Smooth muscle cell (in vitro differentiated cells): ENCODE results near the gene NOS3. TPM values are rescaled to one million over a fixed set of nuclear protein-coding genes. Genes with fewer than 3 reads are reported as not detected.

ENCODE experiments used
- DNase-seq: peaks from one replicate; lab custom pipeline; 2025; ENCODE audit not compliant: unreplicated experiment; lab: John Stamatoyannopoulos, UW
- H2AFZ ChIP-seq: fragments of 200-600 bp; sonication (generic); 2 replicates; pipeline ENCODE4 v1.6.0; 2016; ENCODE audit warnings: antibody characterized with exemption, low read depth, mild to moderate bottlenecking
- H3F3A ChIP-seq: fragments of 200-600 bp; sonication (generic); 2 replicates; pipeline ENCODE4 v1.6.0; 2017; ENCODE audit warnings: antibody characterized with exemption, low read depth
- H3K27ac ChIP-seq: fragments of 200-600 bp; sonication (generic); 2 replicates; pipeline ENCODE4 v1.5.1; 2016; ENCODE audit warnings: low read depth, mild to moderate bottlenecking
- H3K27me3 ChIP-seq: fragments of 200-600 bp; sonication (generic); 2 replicates; pipeline ENCODE4 v1.6.1; 2016; ENCODE audit warnings: low read depth, mild to moderate bottlenecking
- H3K36me3 ChIP-seq: fragments of 200-600 bp; sonication (generic); 2 replicates; pipeline ENCODE4 v1.5.1; 2016; ENCODE audit warnings: low read depth
- H3K4me1 ChIP-seq: fragments of 200-600 bp; sonication (generic); 2 replicates; pipeline ENCODE4 v1.5.1; 2016; ENCODE audit warnings: low read depth
- H3K4me2 ChIP-seq: fragments of 200-600 bp; sonication (generic); 2 replicates; pipeline ENCODE4 v1.6.0; 2016; ENCODE audit warnings: mild to moderate bottlenecking
- H3K4me3 ChIP-seq: fragments of 200-600 bp; sonication (generic); 2 replicates; pipeline ENCODE4 v1.5.1; 2016; ENCODE audit warnings: mild to moderate bottlenecking
- H3K79me2 ChIP-seq: fragments of 200-600 bp; sonication (generic); 2 replicates; pipeline ENCODE4 v1.6.0; 2016; ENCODE audit warnings: low read depth, mild to moderate bottlenecking
- H3K9ac ChIP-seq: fragments of 200-600 bp; sonication (generic); 2 replicates; pipeline ENCODE4 v1.6.0; 2016; ENCODE audit warnings: low read depth
- H3K9me3 ChIP-seq: fragments of 200-600 bp; sonication (generic); replicated peaks from 2 replicates; pipeline ENCODE4 v1.5.1; 2016; ENCODE audit warnings: low read depth
- H4K20me1 ChIP-seq: fragments of 200-600 bp; sonication (generic); 2 replicates; pipeline ENCODE4 v1.6.0; 2016; ENCODE audit warnings: low read depth
- WGBS: methylation state at CpG from one replicate; pipeline ENCODE4 v1.1.7; 2016; ENCODE audit warnings: low lambda C conversion rate; 5-methylcytosine and 5-hydroxymethylcytosine counted together
- polyA plus RNA-seq: library from polyadenylated mRNA; unstranded; fragments of >200 nt; fragmentation: Nextera tagmentation; extraction: Ambion mirVana; gene quantifications from 2 replicates; pipeline ENCODE4 v1.2.1, GENCODE V29; 2016
- total RNA-seq: library from RNA; depleted of rRNA; stranded (reverse); fragments of >200 nt; gene quantifications from 2 replicates; pipeline ENCODE4 v1.2.3, GENCODE V29; 2014
- TF ChIP-seq, protein P1 (sequence below): fragments of 200-600 bp; sonication (generic); IDR thresholded peaks from 2 replicates; pipeline ENCODE4 v1.5.1; 2017; ENCODE audit warnings: borderline replicate concordance, mild to moderate bottlenecking, antibody characterized with exemption; ENCODE audit not compliant: insufficient read depth, poor library complexity, severe bottlenecking

NOS3 gene
- total and polyA plus RNA-seq, 2 experiments from 2014 or later = 3.4 to 11.7 TPM

DNA sequence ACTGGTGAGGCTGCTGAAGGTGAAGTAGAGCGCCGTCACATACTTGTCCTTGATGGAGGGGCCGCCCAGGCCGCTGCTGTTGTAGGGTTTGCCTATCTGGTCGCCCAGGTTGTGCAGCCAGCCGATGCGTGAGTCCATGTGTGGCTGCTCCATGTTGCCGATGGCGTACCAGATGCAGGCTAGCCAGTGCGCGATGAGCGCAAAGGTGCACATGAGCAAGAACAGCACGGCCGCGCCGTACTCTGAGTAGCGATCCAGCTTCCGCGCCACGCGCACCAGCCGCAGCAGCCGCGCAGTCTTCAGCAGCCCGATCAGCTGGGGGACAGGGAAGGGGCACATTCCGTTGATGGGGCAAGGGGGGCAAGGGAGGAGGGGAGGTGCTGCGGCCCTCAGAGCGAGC lies 39.3 kb upstream of the NOS3 start:
- H3K36me3 ChIP-seq = no peaks in the 10 kb centered on the region
- H3K4me3 ChIP-seq = no peak overlapping the region
- H3K9me3 ChIP-seq = no peaks in the 10 kb centered on the region
- H2AFZ ChIP-seq = no peak overlapping the region
- no peak overlapping the region for H3K9ac ChIP-seq
- no peaks in the 10 kb centered on the region for H4K20me1 ChIP-seq
- no peaks in the 10 kb centered on the region for H3F3A ChIP-seq
- no peak overlapping the region for H3K4me2 ChIP-seq
- no peak for DNase-seq
- peaks cover 43% of the 10 kb centered on the region for H3K4me1 ChIP-seq
- 98% methylated on average over 25 of the region's 28 CpGs for WGBS
- peaks cover 3% of the 10 kb centered on the region for H3K79me2 ChIP-seq
- TF ChIP-seq, protein P1, sequence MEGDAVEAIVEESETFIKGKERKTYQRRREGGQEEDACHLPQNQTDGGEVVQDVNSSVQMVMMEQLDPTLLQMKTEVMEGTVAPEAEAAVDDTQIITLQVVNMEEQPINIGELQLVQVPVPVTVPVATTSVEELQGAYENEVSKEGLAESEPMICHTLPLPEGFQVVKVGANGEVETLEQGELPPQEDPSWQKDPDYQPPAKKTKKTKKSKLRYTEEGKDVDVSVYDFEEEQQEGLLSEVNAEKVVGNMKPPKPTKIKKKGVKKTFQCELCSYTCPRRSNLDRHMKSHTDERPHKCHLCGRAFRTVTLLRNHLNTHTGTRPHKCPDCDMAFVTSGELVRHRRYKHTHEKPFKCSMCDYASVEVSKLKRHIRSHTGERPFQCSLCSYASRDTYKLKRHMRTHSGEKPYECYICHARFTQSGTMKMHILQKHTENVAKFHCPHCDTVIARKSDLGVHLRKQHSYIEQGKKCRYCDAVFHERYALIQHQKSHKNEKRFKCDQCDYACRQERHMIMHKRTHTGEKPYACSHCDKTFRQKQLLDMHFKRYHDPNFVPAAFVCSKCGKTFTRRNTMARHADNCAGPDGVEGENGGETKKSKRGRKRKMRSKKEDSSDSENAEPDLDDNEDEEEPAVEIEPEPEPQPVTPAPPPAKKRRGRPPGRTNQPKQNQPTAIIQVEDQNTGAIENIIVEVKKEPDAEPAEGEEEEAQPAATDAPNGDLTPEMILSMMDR = no peak
- no peak overlapping the region for H3K27ac ChIP-seq
- H3K27me3 ChIP-seq = no peaks in the 10 kb centered on the region

DNA sequence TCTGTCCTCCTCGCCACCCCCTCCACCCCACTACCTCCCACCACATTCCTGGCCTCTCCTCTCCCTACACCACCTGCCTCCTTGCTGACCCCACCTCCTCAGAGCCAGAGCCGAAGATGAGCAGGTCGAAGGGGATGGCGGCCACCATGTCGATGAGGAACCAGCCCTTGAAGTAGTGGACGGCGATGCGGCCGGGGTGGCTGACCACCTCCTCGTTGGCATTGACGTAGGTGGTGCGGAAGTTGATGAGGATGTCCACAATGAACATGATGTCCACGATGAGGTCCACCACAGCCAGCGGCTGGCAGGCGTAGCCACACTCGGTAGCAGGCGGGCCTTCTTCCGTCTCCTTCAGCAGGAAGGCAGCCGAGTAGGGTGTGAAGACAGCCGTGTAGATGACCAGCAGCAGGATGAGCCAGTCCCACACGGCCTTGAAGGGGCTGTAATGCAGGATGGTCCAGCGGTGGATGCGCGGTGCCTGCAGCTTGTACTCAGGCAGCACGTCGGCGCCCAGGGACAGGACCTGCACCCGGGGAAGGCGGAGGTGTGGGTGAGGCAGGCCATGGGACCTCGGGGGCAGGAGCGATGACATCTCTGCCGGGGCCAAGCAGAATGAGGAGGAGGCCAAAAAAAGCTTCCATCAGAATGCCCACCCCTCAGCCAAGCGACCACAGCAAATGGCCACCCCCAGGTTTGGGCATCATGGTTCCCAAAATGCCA lies 38.3 kb upstream of the NOS3 start:
- TF ChIP-seq, protein P1 = no peak
- no peaks in the 10 kb centered on the region for H3K36me3 ChIP-seq
- H3K4me3 ChIP-seq = no peak overlapping the region
- H3F3A ChIP-seq = no peaks in the 10 kb centered on the region
- H4K20me1 ChIP-seq = no peaks in the 10 kb centered on the region
- no peak overlapping the region for H2AFZ ChIP-seq
- no peaks in the 10 kb centered on the region for H3K9me3 ChIP-seq
- H3K4me2 ChIP-seq = no peak overlapping the region
- 94% methylated on average over 32 of the region's 33 CpGs for WGBS
- H3K9ac ChIP-seq = no peak overlapping the region
- no peaks in the 10 kb centered on the region for H3K27me3 ChIP-seq
- no peak for DNase-seq
- H3K4me1 ChIP-seq = peaks cover 36% of the 10 kb centered on the region
- H3K27ac ChIP-seq = no peak overlapping the region
- peaks cover 3% of the 10 kb centered on the region for H3K79me2 ChIP-seq

DNA sequence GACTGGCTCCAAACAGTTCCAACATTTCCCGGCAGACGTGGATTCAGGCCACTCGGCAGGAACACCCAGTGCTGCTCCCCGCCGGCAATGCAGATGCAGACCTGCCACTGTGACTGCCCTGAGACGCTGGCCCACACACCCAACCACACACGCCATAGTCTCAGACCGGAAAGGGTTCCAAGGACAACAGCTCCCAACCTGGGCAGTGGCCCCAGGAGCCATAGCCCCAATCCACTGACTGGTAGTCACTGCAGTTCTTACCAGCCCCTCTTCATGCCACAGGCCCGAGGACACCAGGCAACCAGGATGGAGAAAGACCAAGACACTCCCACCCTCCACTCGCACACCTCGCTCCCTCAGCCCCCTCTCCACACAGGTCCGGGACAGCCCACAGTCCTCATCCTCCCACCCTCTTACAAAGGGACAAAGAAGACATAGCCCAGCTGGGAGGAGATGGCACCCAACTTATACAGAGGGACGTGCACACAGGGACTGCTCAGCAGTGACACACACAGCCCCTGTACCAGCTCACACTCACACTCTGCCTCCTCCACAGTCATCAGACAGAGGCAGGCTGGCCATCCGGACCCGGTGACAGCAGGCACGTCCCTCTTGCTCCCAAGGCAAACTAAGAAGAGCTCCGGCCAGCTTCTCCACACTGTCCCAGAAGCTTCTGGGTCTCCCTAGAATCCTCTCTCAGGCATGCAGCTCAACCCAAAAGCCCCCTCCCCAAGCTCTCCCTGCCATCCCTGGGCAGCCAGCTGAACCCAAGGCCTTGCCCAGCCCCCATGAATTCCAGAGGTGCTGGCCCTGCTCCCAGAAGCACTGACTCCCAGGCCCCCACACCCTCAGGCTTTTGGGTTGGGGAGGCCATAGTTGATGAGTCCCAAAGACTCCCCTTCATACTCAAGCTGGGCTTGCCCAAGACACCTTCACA lies 37.5 kb upstream of the NOS3 start:
- H4K20me1 ChIP-seq = no peaks in the 10 kb centered on the region
- peaks cover 3% of the 10 kb centered on the region for H3K79me2 ChIP-seq
- no peaks in the 10 kb centered on the region for H3K36me3 ChIP-seq
- H3K4me3 ChIP-seq = no peak overlapping the region
- peaks cover 28% of the 10 kb centered on the region for H3K4me1 ChIP-seq
- H3K9me3 ChIP-seq = no peaks in the 10 kb centered on the region
- TF ChIP-seq, protein P1 = no peak
- no peaks in the 10 kb centered on the region for H3F3A ChIP-seq
- WGBS = 75% methylated on average over 17 of the region's 17 CpGs
- H3K4me2 ChIP-seq = peak overlapping the region; percentile 85
- H3K9ac ChIP-seq = no peak overlapping the region
- no peak for DNase-seq
- no peak overlapping the region for H3K27ac ChIP-seq
- H2AFZ ChIP-seq = no peak overlapping the region
- H3K27me3 ChIP-seq = no peaks in the 10 kb centered on the region
